ENCODE data around the gene FAM217B. TPM values are rescaled to one million over a fixed set of nuclear protein-coding genes. Genes with fewer than 3 reads are reported as not detected.

FAM217B gene
- total and polyA plus RNA-seq, 4 donors: 0.88 to 5.0 (median 1.7) TPM

- TF ChIP-seq CTCF (IDR thresholded peaks at IDR 0.05; ENCODE audit: low read depth, low read length, missing input control): no peak
- TF ChIP-seq RXRA (IDR thresholded peaks at IDR 0.05): no peak
- no peak for TF ChIP-seq JUND (IDR thresholded peaks at IDR 0.05)
- TF ChIP-seq ATF3 (IDR thresholded peaks at IDR 0.05): no peak
Measured at GRCh38 chr20:59933296-59933848, 6.8 kb upstream of the FAM217B start, which contains the start of gene SYCP2 (continued).

- Histone ChIP-seq H3K9me3 (ENCODE audit: control insufficient read depth in 4 of 4, low read length in 3 of 4) (no peaks in the 10 kb centered on the region), H3K36me3 (ENCODE audit: control insufficient read depth in 4 of 4, insufficient read depth in 3 of 4, low read depth in 1 of 4, low read length in 3 of 4) (no peaks in the 10 kb centered on the region), H3K27ac (ENCODE audit: low read depth in 1 of 2, low read length in 2 of 2) (peak overlapping the region; percentile 46 to 49), H3K4me3 (ENCODE audit: low read depth in 1 of 3, low read length in 3 of 3) (peak overlapping the region in 2 of 3 donors; percentile 36 to 48), H3K4me1 (ENCODE audit: control insufficient read depth in 4 of 4, insufficient read depth in 4 of 4, low read length in 3 of 4) (peaks cover 0 to 14% (median 8%) of the 10 kb centered on the region in 4 donors), H3K9ac (ENCODE audit: low read depth in 1 of 2, low read length in 2 of 2) (no peak overlapping the region), H3K27me3 (ENCODE audit: control insufficient read depth in 4 of 4, insufficient read depth in 4 of 4, low read length in 3 of 4) (peaks cover 0 to 8% (median 1%) of the 10 kb centered on the region in 4 donors)
- TF ChIP-seq GABPA (IDR thresholded peaks at IDR 0.05 in 1 of 2, conservative IDR thresholded peaks at IDR 0.05 in 1 of 2) (no peak), RAD21 (IDR thresholded peaks at IDR 0.05) (peak in 1 of 2 donors; percentile 52), CTCF (IDR thresholded peaks at IDR 0.05; ENCODE audit: low read depth, low read length, missing input control) (peak; percentile 65), REST (IDR thresholded peaks at IDR 0.05) (peak; percentile 83)
- WGBS: 12% methylated on average over 59 of the region's 59 CpGs
- peak; percentile 79 for DNase-seq (ENCODE audit: low spot score)
Measured at GRCh38 chr20:59933849-59934585, 6.2 kb upstream of the FAM217B start.

All from liver (tissue), 9 donors.